ENCODE results near the gene ATP6V1G2.

DNA sequence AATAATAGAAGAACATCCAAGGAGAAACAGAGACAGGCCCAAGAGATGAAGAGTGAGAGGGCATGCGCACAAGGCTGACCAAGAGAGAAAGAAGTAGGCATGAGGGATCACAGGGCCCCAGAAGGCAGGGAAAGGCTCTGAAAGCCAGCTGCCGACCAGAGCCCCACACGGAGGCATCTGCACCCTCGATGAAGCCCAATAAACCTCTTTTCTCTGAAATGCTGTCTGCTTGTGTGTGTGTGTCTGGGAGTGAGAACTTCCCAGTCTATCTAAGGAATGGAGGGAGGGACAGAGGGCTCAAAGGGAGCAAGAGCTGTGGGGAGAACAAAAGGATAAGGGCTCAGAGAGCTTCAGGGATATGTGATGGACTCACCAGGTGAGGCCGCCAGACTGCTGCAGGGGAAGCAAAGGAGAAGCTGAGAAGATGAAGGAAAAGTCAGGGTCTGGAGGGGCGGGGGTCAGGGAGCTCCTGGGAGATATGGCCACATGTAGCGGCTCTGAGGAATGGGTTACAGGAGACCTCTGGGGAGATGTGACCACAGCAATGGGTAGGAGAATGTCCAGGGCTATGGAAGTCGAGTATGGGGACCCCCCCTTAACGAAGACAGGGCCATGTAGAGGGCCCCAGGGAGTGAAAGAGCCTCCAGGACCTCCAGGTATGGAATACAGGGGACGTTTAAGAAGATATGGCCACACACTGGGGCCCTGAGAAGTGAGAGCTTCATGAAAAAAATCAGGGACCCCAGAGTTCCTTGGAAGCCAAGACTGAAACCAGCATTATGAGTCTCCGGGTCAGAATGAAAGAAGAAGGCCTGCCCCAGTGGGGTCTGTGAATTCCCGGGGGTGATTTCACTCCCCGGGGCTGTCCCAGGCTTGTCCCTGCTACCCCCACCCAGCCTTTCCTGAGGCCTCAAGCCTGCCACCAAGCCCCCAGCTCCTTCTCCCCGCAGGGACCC lies 28.0 kb upstream of the ATP6V1G2 start:
- no peak for TF ChIP-seq EZH2 (IDR thresholded peaks at IDR 0.05; ENCODE audit: insufficient read depth, poor library complexity, severe bottlenecking)
- TF ChIP-seq EZH2phosphoT487 (IDR thresholded peaks at IDR 0.05; ENCODE audit: insufficient read depth, low read depth), result no peak

Measured in GM23248 (cell line).